ENCODE data around the gene DNAJC11.

The DNAJC11 gene

GRCh38 chr1:6597777-6598131 is 103.9 kb downstream of the DNAJC11 start:
- no peak for DNase-seq

- DNase-seq, result no peak
Observed at GRCh38 chr1:6596886-6597776, 104.5 kb downstream of the DNAJC11 start.

- no peak for DNase-seq
Observed at GRCh38 chr1:6596351-6596750, 105.3 kb downstream of the DNAJC11 start.

- no peak for DNase-seq
Observed at GRCh38 chr1:6594977-6595740, 106.5 kb downstream of the DNAJC11 start.

GRCh38 chr1:6593810-6594209 is 107.8 kb downstream of the DNAJC11 start:
- no peak for DNase-seq

GRCh38 chr1:6592865-6593593 is 108.6 kb downstream of the DNAJC11 start:
- no peak for DNase-seq

GRCh38 chr1:6592441-6592840 is 109.2 kb downstream of the DNAJC11 start:
- DNase-seq, result no peak

GRCh38 chr1:6591644-6592043 is 110.0 kb downstream of the DNAJC11 start:
- DNase-seq, result no peak

- DNase-seq, result no peak
Observed at GRCh38 chr1:6591222-6591621, 110.4 kb downstream of the DNAJC11 start.

GRCh38 chr1:6590046-6590445 is 111.6 kb downstream of the DNAJC11 start:
- DNase-seq, result no peak

- no peak for DNase-seq
Observed at GRCh38 chr1:6588893-6589520, 112.6 kb downstream of the DNAJC11 start.

- DNase-seq, result no peak
Observed at GRCh38 chr1:6588128-6588892, 113.3 kb downstream of the DNAJC11 start.

- no peak for DNase-seq
Observed at GRCh38 chr1:6587261-6588005, 114.2 kb downstream of the DNAJC11 start.

- no peak for DNase-seq
Observed at GRCh38 chr1:6586404-6586816, 115.2 kb downstream of the DNAJC11 start.

GRCh38 chr1:6585841-6586240 is 115.8 kb downstream of the DNAJC11 start:
- no peak for DNase-seq

GRCh38 chr1:6585081-6585722 is 116.4 kb downstream of the DNAJC11 start:
- no peak for DNase-seq

Data from activated naive CD4-positive, alpha-beta T cell treated with anti-CD3 and anti-CD28 coated beads, Interleukin-2, amount 50 U/mL, for 16 hours (primary cell).